GM10266 (cell line): Measurements from ENCODE around the gene BARD1.
A peak's percentile ranks its signal among the peaks of the same experiment; 100 is the strongest.
"Not testable (repeated sequence)": the region's sequence is repeated elsewhere in the genome, so short reads cannot be mapped to it uniquely, and the experiment has no call there.

Experiments
- DNase-seq: peaks from one replicate; pipeline ENCODE4 v3.0.0; 2012; ENCODE audit errors: extremely low spot score
- CTCF ChIP-seq: IDR thresholded peaks from 2 replicates; pipeline ENCODE4 v1.5.1; 2012; ENCODE audit warnings: mild to moderate bottlenecking, low read depth; ENCODE audit not compliant: control insufficient read depth, insufficient read depth; ENCODE audit errors: missing control alignments

The BARD1 gene

GRCh38 chr2:214737188-214737587 is 72.3 kb downstream of the BARD1 start:
- peak; percentile 35 for DNase-seq
- no peak for TF ChIP-seq CTCF

GRCh38 chr2:214730800-214731407 is 78.6 kb downstream of the BARD1 start:
- no peak for DNase-seq
- TF ChIP-seq CTCF = no peak

GRCh38 chr2:214730248-214730647 is 79.2 kb downstream of the BARD1 start:
- no peak for TF ChIP-seq CTCF
- DNase-seq = no peak

GRCh38 chr2:214724741-214725140 is 84.7 kb downstream of the BARD1 start:
- TF ChIP-seq CTCF = no peak
- DNase-seq = no peak

GRCh38 chr2:214717837-214718236 is 91.6 kb downstream of the BARD1 start:
- not testable (repeated sequence) for DNase-seq

GRCh38 chr2:214716811-214717560 is 92.5 kb downstream of the BARD1 start:
- no peak for DNase-seq
- no peak for TF ChIP-seq CTCF

GRCh38 chr2:214715025-214715424 is 94.5 kb downstream of the BARD1 start:
- TF ChIP-seq CTCF = no peak
- no peak for DNase-seq
